Lower leg skin (tissue), 3 donors: ENCODE measurements around the gene TRMT2A.

ENCODE experiments used
- POLR2A ChIP-seq, 2 donors: fragments of 450-650 bp; IDR thresholded peaks; one replicate each; pipeline ENCODE4 v1.6.1; 2016 to 2017; ENCODE audit warnings: antibody characterized with exemption in 2 of 2, mild to moderate bottlenecking in 1 of 2, moderate library complexity in 1 of 2
- TF ChIP-seq, protein P1 (sequence below), 3 donors: fragments of 450-650 bp; IDR thresholded peaks; one replicate each; pipeline ENCODE4 v1.5.1; 2016; ENCODE audit warnings: antibody characterized with exemption in 3 of 3, mild to moderate bottlenecking in 3 of 3, moderate library complexity in 2 of 3

DNA sequence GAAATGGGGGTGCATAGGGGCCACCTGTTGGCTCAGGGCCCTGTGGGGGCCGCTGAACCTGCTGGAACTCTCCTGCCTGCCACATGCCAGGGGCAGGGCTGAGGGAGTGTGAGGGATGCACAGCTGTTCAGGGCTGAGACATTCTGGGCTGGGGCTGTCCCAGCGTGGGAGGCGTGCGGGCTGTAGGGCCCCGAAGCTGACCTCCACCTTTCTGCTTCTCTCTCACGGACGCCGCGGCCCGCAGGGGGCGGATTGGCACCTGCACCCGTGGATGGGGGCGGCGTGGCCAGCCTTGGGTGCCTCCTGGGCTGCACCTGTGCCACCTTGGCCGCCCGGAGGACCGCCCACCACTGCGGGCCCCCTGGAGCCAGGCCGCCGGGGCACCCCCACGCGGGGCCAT, 29.8 kb upstream of the TRMT2A start:
- TF ChIP-seq, protein P1, sequence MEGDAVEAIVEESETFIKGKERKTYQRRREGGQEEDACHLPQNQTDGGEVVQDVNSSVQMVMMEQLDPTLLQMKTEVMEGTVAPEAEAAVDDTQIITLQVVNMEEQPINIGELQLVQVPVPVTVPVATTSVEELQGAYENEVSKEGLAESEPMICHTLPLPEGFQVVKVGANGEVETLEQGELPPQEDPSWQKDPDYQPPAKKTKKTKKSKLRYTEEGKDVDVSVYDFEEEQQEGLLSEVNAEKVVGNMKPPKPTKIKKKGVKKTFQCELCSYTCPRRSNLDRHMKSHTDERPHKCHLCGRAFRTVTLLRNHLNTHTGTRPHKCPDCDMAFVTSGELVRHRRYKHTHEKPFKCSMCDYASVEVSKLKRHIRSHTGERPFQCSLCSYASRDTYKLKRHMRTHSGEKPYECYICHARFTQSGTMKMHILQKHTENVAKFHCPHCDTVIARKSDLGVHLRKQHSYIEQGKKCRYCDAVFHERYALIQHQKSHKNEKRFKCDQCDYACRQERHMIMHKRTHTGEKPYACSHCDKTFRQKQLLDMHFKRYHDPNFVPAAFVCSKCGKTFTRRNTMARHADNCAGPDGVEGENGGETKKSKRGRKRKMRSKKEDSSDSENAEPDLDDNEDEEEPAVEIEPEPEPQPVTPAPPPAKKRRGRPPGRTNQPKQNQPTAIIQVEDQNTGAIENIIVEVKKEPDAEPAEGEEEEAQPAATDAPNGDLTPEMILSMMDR (IDR thresholded peaks at IDR 0.05) = no peak
- TF ChIP-seq POLR2A (IDR thresholded peaks at IDR 0.05) = no peak
